GM10248 (cell line): Measurements from ENCODE around the gene NTM.
"Not testable (repeated sequence)": the region's sequence is repeated elsewhere in the genome, so short reads cannot be mapped to it uniquely, and the experiment has no call there.

ENCODE experiments used
- CTCF ChIA-PET: fragments of 300-600 bp; sonication (Branson Sonifier 250); formaldehyde crosslinking; extraction: SDS; loops from one replicate; lab custom pipeline; 2021; ENCODE audit warnings: antibody characterized with exemption; lab: Yijun Ruan, JAX
- POLR2A ChIA-PET: fragments of 350-650 bp; sonication (Branson Sonifier 250); formaldehyde crosslinking; extraction: SDS; loops from one replicate; lab custom pipeline; 2020; ENCODE audit warnings: antibody characterized with exemption; lab: Yijun Ruan, JAX
- DNase-seq: peaks from one replicate; pipeline ENCODE4 v3.0.0; 2012; ENCODE audit errors: extremely low spot score
- CTCF ChIP-seq: IDR thresholded peaks from 2 replicates; pipeline ENCODE4 v1.5.1; 2012; ENCODE audit warnings: mild to moderate bottlenecking, low read depth; ENCODE audit errors: extremely low read depth, missing control alignments, control extremely low read depth

NTM gene

GRCh38 chr11:132357811-132358572 is 987.6 kb downstream of the NTM start:
- CTCF ChIA-PET: interaction anchor here (1.6 kb wide), 1 partner anchor 10 kb away, joined by 4 read pairs; no protein-coding TSS in a partner anchor

GRCh38 chr11:132358573-132358953 is 988.1 kb downstream of the NTM start:
- POLR2A ChIA-PET: no interaction called here
- CTCF ChIA-PET: interaction anchor here (1.0 to 1.2 kb wide), 2 partner anchors 20 to 46 kb away, joined by 3 read pairs; no protein-coding TSS in a partner anchor
- TF ChIP-seq CTCF: no peak
- no peak for DNase-seq

More at GRCh38 chr11:132357811-132358572, 987.6 kb downstream of the NTM start:
- DNase-seq: peak; percentile 54
- TF ChIP-seq CTCF: no peak
- POLR2A ChIA-PET: no interaction called here

- no peak for TF ChIP-seq CTCF
- POLR2A ChIA-PET: no interaction called here
- CTCF ChIA-PET: interaction anchor here (0.9 kb wide), 1 partner anchor 12 kb away, joined by 3 read pairs; no protein-coding TSS in a partner anchor
- DNase-seq: no peak
Observed at GRCh38 chr11:132361011-132361550, 990.7 kb downstream of the NTM start.

GRCh38 chr11:132365650-132366049 is 995.2 kb downstream of the NTM start:
- no peak for DNase-seq
- TF ChIP-seq CTCF: no peak
- POLR2A ChIA-PET: no interaction called here
- CTCF ChIA-PET: interaction anchor here (1.4 to 1.6 kb wide), 2 partner anchors 37 to 44 kb away, joined by 3 read pairs; no protein-coding TSS in a partner anchor

- DNase-seq: no peak
- POLR2A ChIA-PET: no interaction called here
- CTCF ChIA-PET: no interaction called here
- TF ChIP-seq CTCF: no peak
Observed at GRCh38 chr11:132367293-132367692, 996.9 kb downstream of the NTM start.

GRCh38 chr11:132370114-132370513 is 999.7 kb downstream of the NTM start:
- POLR2A ChIA-PET, CTCF ChIA-PET, DNase-seq: not testable (repeated sequence)
